Upper lobe of right lung (tissue), 1 donor: ENCODE results near the gene DPP4. TPM values are rescaled to one million over a fixed set of nuclear protein-coding genes. Genes with fewer than 3 reads are reported as not detected.
A peak's percentile ranks its signal among the peaks of the same experiment; 100 is the strongest.

Experiments used
- ATAC-seq: fragments of 200-7000 bp; cut with Tn5 transposase; one replicate; pipeline ENCODE4 v1.9.1; 2020; ENCODE audit warnings: mild to moderate bottlenecking, moderate library complexity
- DNase-seq: peaks from one replicate; pipeline ENCODE4 v3.0.0-alpha.2; 2020
- H3K27ac ChIP-seq: fragments of 200-600 bp; one replicate; pipeline ENCODE4 v1.8.0; 2022
- H3K27me3 ChIP-seq: fragments of 200-600 bp; one replicate; pipeline ENCODE4 v1.8.0; 2022; ENCODE audit warnings: mild to moderate bottlenecking
- H3K36me3 ChIP-seq: fragments of 200-600 bp; one replicate; pipeline ENCODE4 v1.8.0; 2022
- H3K4me1 ChIP-seq: fragments of 200-600 bp; one replicate; pipeline ENCODE4 v1.8.0; 2022
- H3K4me3 ChIP-seq: fragments of 200-600 bp; one replicate; pipeline ENCODE4 v1.8.0; 2022; ENCODE audit warnings: mild to moderate bottlenecking
- H3K9me3 ChIP-seq: fragments of 200-600 bp; one replicate; pipeline ENCODE4 v1.8.0; 2022
- intact Hi-C: fragments of 100-400 bp; cut with DNase I; formaldehyde crosslinking; loops from one replicate; pipeline ENCODE4 v1.11.0; 2022
- total RNA-seq: library from RNA; stranded (reverse); fragmentation: NEBNext Ultra II Directional; extraction: Animal tissue kit (Norgen Biotek cat#: 25700); gene quantifications from one replicate; pipeline ENCODE4 v1.2.1, GENCODE V29; 2021
- TF ChIP-seq, protein P1 (sequence below): fragments of 200-600 bp; IDR thresholded peaks from one replicate; pipeline ENCODE4 v1.8.0; 2022; ENCODE audit warnings: antibody characterized with exemption
- donor health status: DM: no; HTN: yes; CAD: no; lungs with severe emphysema.

DPP4 gene
- total RNA-seq, 1 donor from 2014 or later: 30.7 TPM

DNA sequence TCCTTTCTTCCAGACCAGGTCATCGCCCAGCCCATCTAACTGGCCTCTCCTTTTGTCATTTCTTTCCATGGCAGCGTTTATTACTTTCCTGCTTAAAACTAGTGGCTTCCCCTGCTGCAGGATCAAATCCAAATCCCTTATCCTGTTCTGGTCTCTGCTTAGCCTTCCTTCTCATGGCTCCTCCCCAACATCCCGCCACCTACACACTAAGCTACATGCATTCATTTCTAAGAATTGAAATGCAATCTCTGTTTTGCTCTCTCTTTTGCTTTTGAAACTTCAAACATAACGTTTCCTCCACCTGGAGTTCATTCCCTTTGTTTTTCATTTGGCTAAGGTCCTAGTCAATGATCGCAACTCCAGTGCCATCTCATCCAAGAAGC, 18.0 kb upstream of the DPP4 start:
- DNase-seq (no peak), ATAC-seq (no peak)
- TF ChIP-seq, protein P1, sequence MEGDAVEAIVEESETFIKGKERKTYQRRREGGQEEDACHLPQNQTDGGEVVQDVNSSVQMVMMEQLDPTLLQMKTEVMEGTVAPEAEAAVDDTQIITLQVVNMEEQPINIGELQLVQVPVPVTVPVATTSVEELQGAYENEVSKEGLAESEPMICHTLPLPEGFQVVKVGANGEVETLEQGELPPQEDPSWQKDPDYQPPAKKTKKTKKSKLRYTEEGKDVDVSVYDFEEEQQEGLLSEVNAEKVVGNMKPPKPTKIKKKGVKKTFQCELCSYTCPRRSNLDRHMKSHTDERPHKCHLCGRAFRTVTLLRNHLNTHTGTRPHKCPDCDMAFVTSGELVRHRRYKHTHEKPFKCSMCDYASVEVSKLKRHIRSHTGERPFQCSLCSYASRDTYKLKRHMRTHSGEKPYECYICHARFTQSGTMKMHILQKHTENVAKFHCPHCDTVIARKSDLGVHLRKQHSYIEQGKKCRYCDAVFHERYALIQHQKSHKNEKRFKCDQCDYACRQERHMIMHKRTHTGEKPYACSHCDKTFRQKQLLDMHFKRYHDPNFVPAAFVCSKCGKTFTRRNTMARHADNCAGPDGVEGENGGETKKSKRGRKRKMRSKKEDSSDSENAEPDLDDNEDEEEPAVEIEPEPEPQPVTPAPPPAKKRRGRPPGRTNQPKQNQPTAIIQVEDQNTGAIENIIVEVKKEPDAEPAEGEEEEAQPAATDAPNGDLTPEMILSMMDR: no peak
- H3K27me3 ChIP-seq: no peaks in the 10 kb centered on the region
- H3K9me3 ChIP-seq: no peaks in the 10 kb centered on the region
- intact Hi-C loops: no loop called here
- no peaks in the 10 kb centered on the region for H3K4me1 ChIP-seq
- no peaks in the 10 kb centered on the region for H3K36me3 ChIP-seq
- H3K4me3 ChIP-seq: no peak overlapping the region
- no peak overlapping the region for H3K27ac ChIP-seq

DNA sequence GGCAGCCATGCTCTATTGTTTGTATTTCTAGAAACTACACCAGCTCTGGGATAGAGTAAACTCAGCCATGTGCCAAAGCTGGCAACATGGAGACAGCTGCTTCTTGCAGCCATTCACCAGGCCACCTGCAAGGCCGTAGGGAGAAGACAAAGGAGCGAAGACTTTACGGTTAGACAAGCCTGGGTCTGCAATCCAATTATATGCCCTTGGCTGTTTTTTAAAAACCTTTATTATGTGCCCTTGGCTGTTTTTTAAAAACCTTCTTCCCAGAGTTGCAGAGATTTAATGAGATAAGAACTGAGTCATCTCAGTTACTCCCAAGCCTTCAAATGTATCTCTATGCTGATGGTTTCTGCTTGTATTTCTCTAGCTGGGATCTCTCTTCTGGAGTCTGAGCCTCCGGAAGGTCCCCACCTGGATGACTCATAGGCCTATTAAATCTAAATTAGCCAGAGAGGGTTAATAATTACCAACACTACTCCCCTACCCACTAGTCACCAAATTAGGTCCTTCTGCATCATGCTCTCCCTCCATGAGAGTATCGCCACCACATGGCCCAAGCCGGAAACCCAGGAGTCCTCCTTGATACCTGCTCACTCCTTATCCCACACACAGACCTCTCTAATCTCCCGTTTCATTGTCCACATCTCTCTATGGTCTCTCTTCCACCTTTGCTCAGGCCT, 17.5 kb upstream of the DPP4 start:
- H3K27ac ChIP-seq: no peak overlapping the region
- TF ChIP-seq, protein P1: no peak
- H3K9me3 ChIP-seq: no peaks in the 10 kb centered on the region
- no peak overlapping the region for H3K4me3 ChIP-seq
- ATAC-seq: peak; percentile 82
- no peaks in the 10 kb centered on the region for H3K4me1 ChIP-seq
- intact Hi-C loops: no loop called here
- DNase-seq: no peak
- no peaks in the 10 kb centered on the region for H3K36me3 ChIP-seq
- H3K27me3 ChIP-seq: no peaks in the 10 kb centered on the region

DNA sequence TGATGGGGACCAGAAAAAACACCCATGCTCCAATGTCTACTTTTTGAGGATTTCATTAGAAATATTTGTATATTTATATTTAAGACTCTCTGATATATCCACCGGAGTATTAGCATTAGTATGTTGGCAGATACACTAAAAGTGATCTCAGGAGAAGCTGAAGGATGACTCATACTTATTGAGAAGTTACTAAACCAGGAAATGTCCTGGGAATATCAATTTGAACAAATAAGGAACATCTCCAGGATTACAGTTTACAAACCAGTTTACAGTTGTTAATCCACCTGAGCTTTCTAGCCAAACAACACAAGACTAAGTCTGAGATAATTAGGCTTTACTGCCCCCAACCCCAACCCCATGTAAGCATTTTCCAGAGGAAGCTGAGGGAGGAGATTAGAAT, 16.1 kb upstream of the DPP4 start:
- DNase-seq: no peak
- H3K4me1 ChIP-seq: no peaks in the 10 kb centered on the region
- H3K36me3 ChIP-seq: no peaks in the 10 kb centered on the region
- no peak overlapping the region for H3K4me3 ChIP-seq
- H3K27me3 ChIP-seq: no peaks in the 10 kb centered on the region
- no peak overlapping the region for H3K27ac ChIP-seq
- intact Hi-C loops: no loop called here
- TF ChIP-seq, protein P1: no peak
- no peak for ATAC-seq
- H3K9me3 ChIP-seq: no peaks in the 10 kb centered on the region

DNA sequence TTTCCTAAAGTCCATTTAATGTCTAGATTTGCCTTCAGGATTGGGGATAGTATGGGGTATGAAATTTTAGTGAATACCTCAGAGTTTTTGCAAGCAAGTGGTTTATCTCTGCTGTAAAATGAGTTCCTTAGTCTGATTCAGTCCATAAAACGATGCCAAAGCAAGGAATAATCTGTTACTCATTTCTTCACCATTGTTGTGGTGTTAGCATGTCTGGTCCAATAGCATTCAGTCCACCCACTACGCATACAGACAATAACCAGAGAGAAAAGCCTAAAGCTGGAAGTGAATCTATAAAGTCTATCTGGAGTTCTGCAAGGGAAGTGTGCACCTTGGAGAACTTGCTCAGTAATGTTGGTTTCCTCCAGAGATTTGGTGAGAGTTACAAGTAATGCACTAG, 12.9 kb upstream of the DPP4 start:
- Histone ChIP-seq H3K27ac (no peak overlapping the region), H3K36me3 (no peaks in the 10 kb centered on the region), H3K4me1 (no peaks in the 10 kb centered on the region), H3K4me3 (no peak overlapping the region), H3K9me3 (no peaks in the 10 kb centered on the region), H3K27me3 (no peaks in the 10 kb centered on the region)
- intact Hi-C loops: no loop called here
- no peak for ATAC-seq
- TF ChIP-seq, protein P1: no peak
- no peak for DNase-seq

DNA sequence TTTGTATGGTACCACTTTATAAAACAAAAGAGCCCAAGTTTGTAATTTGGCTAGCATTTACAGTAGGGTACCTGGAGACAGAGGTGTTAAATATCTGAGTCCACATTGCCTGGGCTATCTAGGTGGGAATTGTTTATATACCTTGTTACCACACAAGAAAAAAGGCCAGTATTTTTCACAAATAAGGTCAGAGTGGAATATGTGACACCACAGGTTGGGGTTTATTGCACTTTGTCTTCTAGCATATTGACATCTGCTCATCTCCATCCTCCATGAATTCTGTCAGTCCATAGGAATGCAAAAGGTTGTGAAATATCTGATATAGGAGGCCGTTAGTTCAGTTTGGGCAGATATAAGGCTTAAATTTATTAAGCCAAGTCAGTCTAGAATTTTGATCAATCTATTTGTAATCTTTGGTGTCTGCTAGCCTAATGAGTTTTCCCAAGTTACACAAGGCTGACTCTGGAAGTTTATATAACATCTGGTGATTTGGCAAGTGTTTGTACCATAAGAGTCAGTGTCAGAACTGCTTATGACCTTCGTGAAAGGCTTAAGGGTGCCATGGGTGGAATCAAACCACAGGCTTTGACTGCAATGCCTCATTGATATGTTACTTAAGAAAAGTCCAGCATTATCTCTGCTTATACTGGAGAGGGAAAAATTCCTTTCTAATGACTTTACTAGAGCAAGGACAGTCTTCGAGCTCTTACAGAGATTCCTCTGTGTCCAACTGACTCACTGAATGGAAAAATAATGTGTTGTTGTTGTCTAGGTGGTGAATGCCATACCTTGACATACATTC, 11.3 kb upstream of the DPP4 start:
- Histone ChIP-seq H3K36me3 (no peaks in the 10 kb centered on the region), H3K4me3 (no peak overlapping the region), H3K27ac (no peak overlapping the region), H3K9me3 (no peaks in the 10 kb centered on the region), H3K27me3 (no peaks in the 10 kb centered on the region), H3K4me1 (no peaks in the 10 kb centered on the region)
- intact Hi-C loops: no loop called here
- TF ChIP-seq, protein P1: no peak
- ATAC-seq: no peak
- no peak for DNase-seq
